HepG2 (cell line): ENCODE data around the gene CCDC201. TPM values are rescaled to one million over a fixed set of nuclear protein-coding genes. Genes with fewer than 3 reads are reported as not detected.

Experiments
- ARID3A ChIP-seq: IDR thresholded peaks from 2 replicates; pipeline ENCODE4 v1.6.1; 2012; ENCODE audit warnings: low read depth, low read length, improper control_type of control experiment
- BHLHE40 ChIP-seq: IDR thresholded peaks from 2 replicates; pipeline ENCODE4 v1.6.1; 2011; ENCODE audit warnings: low read length, improper control_type of control experiment
- CEBPB ChIP-seq: IDR thresholded peaks from 2 replicates; pipeline ENCODE4 v1.6.1; 2011; ENCODE audit warnings: low read depth, low read length, improper control_type of control experiment, borderline replicate concordance
- CSRNP2 ChIP-seq: sonication (generic); formaldehyde crosslinking; conservative IDR thresholded peaks from 2 replicates; pipeline ENCODE4 v1.8.0; 2022; ENCODE audit warnings: low read depth, missing genetic modification reagents
- ETV5 ChIP-seq: IDR thresholded peaks from 2 replicates; pipeline ENCODE4 v1.6.1; 2018; ENCODE audit warnings: missing biosample characterization, missing genetic modification reagents, inconsistent platforms, borderline replicate concordance
- JUNB ChIP-seq: sonication (generic); formaldehyde crosslinking; IDR thresholded peaks from 2 replicates; pipeline ENCODE4 v1.8.0; 2022; ENCODE audit warnings: missing genetic modification reagents, mild to moderate bottlenecking, borderline replicate concordance
- KLF16 ChIP-seq, 2 experiments: sonication (generic) in 1 of 2; formaldehyde crosslinking in 1 of 2; IDR thresholded peaks; 2 replicates each; pipeline versions ENCODE4 v1.6.1 to v1.8.0; 2016 to 2023; ENCODE audit warnings: missing genetic modification reagents in 2 of 2, missing compliant biosample characterization in 1 of 2
- MIER3 ChIP-seq: IDR thresholded peaks from 2 replicates; pipeline ENCODE4 v1.6.1; 2016; ENCODE audit warnings: missing compliant biosample characterization, borderline replicate concordance
- PPARG ChIP-seq: conservative IDR thresholded peaks from 2 replicates; pipeline ENCODE4 v1.6.1; 2016; ENCODE audit warnings: missing biosample characterization, missing genetic modification reagents
- RCOR2 ChIP-seq: IDR thresholded peaks from 2 replicates; pipeline ENCODE4 v1.6.1; 2016; ENCODE audit warnings: missing biosample characterization, missing genetic modification reagents
- ZEB1 ChIP-seq: IDR thresholded peaks from 2 replicates; pipeline ENCODE4 v1.6.1; 2012; ENCODE audit warnings: mild to moderate bottlenecking, low read depth, inconsistent platforms; ENCODE audit not compliant: insufficient replicate concordance
- ZNF382 ChIP-seq: sonication (generic); formaldehyde crosslinking; IDR thresholded peaks from 2 replicates; pipeline ENCODE4 v1.5.0; 2020; ENCODE audit warnings: missing genetic modification reagents, mild to moderate bottlenecking, borderline replicate concordance
- ZNF75D ChIP-seq: sonication (generic); formaldehyde crosslinking; IDR thresholded peaks from 2 replicates; pipeline ENCODE4 v1.8.1; 2023; ENCODE audit warnings: missing genetic modification reagents, mild to moderate bottlenecking, borderline replicate concordance
- ZNF841 ChIP-seq: sonication (generic); formaldehyde crosslinking; IDR thresholded peaks from 2 replicates; pipeline ENCODE4 v1.8.1; 2023; ENCODE audit warnings: missing genetic modification reagents, borderline replicate concordance
- ZNF883 ChIP-seq: sonication (generic); formaldehyde crosslinking; IDR thresholded peaks from 2 replicates; pipeline ENCODE4 v1.5.1; 2020; ENCODE audit warnings: mild to moderate bottlenecking, missing genetic modification reagents; ENCODE audit errors: not compliant biosample characterization
- polyA plus RNA-seq, 8 experiments: library from polyadenylated mRNA; depleted of rRNA in 3 of 8; stranded (reverse) in 7 of 8; unstranded in 1 of 8; fragments of >200 nt; fragmentation: Illumina TruSeq in 4 of 8; extraction: Trizol in 4 of 8; gene quantifications; 2 replicates each; pipeline versions ENCODE4 v1.2.1 to v1.2.3, GENCODE V29; 2011 to 2016; ENCODE audit warnings: low read depth in 4 of 8, missing spikeins in 1 of 8, mixed read lengths in 1 of 8; ENCODE audit not compliant: insufficient read depth in 1 of 8
- total RNA-seq, 5 experiments: library from RNA; depleted of rRNA; stranded (reverse); fragments of >200 nt; fragmentation: Illumina TruSeq; extraction: Trizol; gene quantifications; 2 replicates each; pipeline ENCODE4 v1.2.3, GENCODE V29; 2016; ENCODE audit warnings: low read depth in 1 of 5
- TF ChIP-seq, protein P1 (sequence below): sonication (generic); formaldehyde crosslinking; IDR thresholded peaks from 2 replicates; pipeline ENCODE4 v1.4.0; 2020; ENCODE audit warnings: missing genetic modification reagents; ENCODE audit errors: not compliant biosample characterization
- TF ChIP-seq, protein P2 (sequence below): sonication (generic); formaldehyde crosslinking; IDR thresholded peaks from 2 replicates; pipeline ENCODE4 v1.4.0; 2020; ENCODE audit warnings: mild to moderate bottlenecking, low read depth, missing genetic modification reagents
- TF ChIP-seq, protein P3 (sequence below): IDR thresholded peaks from 2 replicates; pipeline ENCODE4 v1.6.1; 2016; ENCODE audit warnings: mild to moderate bottlenecking, missing biosample characterization, missing genetic modification reagents
- TF ChIP-seq, protein P4 (sequence below): sonication (generic); formaldehyde crosslinking; IDR thresholded peaks from 2 replicates; pipeline ENCODE4 v1.5.0; 2020; ENCODE audit warnings: missing genetic modification reagents, mild to moderate bottlenecking, borderline replicate concordance
- TF ChIP-seq, protein P5 (sequence below): sonication (generic); formaldehyde crosslinking; IDR thresholded peaks from 2 replicates; pipeline ENCODE4 v1.4.0; 2020; ENCODE audit warnings: missing genetic modification reagents

The CCDC201 gene
- total and polyA plus RNA-seq, 2 of the 13 experiments (the other 11 are each of a cell fraction or from before 2014, with no cell fraction given) = 0.92 TPM; not detected in 1

DNA sequence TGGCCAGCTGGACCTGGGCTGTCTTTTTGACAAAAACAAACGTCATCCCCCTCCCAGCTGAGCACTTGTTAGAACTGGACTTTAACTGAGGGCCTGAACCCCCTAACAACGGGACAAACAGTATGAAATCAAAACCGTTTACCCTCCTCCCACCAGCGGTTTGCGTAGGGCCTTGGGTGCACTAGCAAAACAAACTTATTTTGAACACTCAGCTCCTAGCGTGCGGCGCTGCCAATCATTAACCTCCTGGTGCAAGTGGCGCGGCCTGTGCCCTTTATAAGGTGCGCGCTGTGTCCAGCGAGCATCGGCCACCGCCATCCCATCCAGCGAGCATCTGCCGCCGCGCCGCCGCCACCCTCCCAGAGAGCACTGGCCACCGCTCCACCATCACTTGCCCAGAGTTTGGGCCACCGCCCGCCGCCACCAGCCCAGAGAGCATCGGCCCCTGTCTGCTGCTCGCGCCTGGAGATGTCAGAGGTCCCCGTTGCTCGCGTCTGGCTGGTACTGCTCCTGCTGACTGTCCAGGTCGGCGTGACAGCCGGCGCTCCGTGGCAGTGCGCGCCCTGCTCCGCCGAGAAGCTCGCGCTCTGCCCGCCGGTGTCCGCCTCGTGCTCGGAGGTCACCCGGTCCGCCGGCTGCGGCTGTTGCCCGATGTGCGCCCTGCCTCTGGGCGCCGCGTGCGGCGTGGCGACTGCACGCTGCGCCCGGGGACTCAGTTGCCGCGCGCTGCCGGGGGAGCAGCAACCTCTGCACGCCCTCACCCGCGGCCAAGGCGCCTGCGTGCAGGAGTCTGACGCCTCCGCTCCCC, 15.5 kb upstream of the CCDC201 start, which contains the start of gene IGFBP1 (continued):
- TF ChIP-seq PPARG = peak; percentile 69; the same call in 1 of the 2 replicates
- TF ChIP-seq ZNF883 = peak; percentile 88
- TF ChIP-seq KLF16 (CRISPR knock-in tag; IDR thresholded peaks at IDR 0.05) = peak in 1 of 2 experiments; percentile 81; a peak in 2 of 4 replicates
- TF ChIP-seq ZNF382 (CRISPR knock-in tag) = no peak
- TF ChIP-seq RCOR2 (CRISPR knock-in tag) = no peak
- TF ChIP-seq, protein P1, sequence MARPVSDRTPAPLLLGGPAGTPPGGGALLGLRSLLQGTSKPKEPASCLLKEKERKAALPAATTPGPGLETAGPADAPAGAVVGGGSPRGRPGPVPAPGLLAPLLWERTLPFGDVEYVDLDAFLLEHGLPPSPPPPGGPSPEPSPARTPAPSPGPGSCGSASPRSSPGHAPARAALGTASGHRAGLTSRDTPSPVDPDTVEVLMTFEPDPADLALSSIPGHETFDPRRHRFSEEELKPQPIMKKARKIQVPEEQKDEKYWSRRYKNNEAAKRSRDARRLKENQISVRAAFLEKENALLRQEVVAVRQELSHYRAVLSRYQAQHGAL (CRISPR knock-in tag) = peak; percentile 96
- peak; percentile 46; the same call in 1 of the 2 replicates for TF ChIP-seq ETV5
- TF ChIP-seq, protein P2, sequence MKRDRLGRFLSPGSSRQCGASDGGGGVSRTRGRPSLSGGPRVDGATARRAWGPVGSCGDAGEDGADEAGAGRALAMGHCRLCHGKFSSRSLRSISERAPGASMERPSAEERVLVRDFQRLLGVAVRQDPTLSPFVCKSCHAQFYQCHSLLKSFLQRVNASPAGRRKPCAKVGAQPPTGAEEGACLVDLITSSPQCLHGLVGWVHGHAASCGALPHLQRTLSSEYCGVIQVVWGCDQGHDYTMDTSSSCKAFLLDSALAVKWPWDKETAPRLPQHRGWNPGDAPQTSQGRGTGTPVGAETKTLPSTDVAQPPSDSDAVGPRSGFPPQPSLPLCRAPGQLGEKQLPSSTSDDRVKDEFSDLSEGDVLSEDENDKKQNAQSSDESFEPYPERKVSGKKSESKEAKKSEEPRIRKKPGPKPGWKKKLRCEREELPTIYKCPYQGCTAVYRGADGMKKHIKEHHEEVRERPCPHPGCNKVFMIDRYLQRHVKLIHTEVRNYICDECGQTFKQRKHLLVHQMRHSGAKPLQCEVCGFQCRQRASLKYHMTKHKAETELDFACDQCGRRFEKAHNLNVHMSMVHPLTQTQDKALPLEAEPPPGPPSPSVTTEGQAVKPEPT (CRISPR knock-in tag) = peak; percentile 65; the same call in 1 of the 2 replicates
- TF ChIP-seq BHLHE40 = no peak
- peak; percentile 72; the same call in 1 of the 2 replicates for TF ChIP-seq JUNB (CRISPR knock-in tag)
- no peak for TF ChIP-seq CEBPB
- TF ChIP-seq CSRNP2 = no peak; the same call in 1 of the 2 replicates
- TF ChIP-seq, protein P3, sequence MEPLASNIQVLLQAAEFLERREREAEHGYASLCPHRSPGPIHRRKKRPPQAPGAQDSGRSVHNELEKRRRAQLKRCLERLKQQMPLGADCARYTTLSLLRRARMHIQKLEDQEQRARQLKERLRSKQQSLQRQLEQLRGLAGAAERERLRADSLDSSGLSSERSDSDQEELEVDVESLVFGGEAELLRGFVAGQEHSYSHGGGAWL (CRISPR knock-in tag) = peak; percentile 89
- TF ChIP-seq, protein P4, sequence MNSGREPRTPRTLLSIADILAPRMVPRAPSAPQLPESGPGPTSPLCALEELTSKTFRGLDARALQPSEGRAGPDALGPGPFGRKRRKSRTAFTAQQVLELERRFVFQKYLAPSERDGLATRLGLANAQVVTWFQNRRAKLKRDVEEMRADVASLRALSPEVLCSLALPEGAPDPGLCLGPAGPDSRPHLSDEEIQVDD (CRISPR knock-in tag) = peak; percentile 96; the same call in 1 of the 2 replicates
- TF ChIP-seq, protein P5, sequence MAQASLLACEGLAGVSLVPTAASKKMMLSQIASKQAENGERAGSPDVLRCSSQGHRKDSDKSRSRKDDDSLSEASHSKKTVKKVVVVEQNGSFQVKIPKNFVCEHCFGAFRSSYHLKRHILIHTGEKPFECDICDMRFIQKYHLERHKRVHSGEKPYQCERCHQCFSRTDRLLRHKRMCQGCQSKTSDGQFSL = no peak
- 0 out of 2 replicates have a peak, but pooled peaks have one; percentile 9 for TF ChIP-seq ARID3A
- peak; percentile 82; the same call in 1 of the 2 replicates for TF ChIP-seq MIER3 (CRISPR knock-in tag)
- no peak for TF ChIP-seq ZNF75D (CRISPR knock-in tag)
- TF ChIP-seq ZEB1 = no peak
- TF ChIP-seq ZNF841 (CRISPR knock-in tag) = peak; percentile 84; the same call in 1 of the 2 replicates
